Mesenchymal stem cell (in vitro differentiated cells and primary cell): Measurements from ENCODE around the gene CDA.

Experiments used
- DNase-seq: peaks from one replicate; pipeline ENCODE4 v3.0.0-alpha.2; 2013
- H2AFZ ChIP-seq: one replicate; pipeline ENCODE4 v1.6.1; 2013; ENCODE audit warnings: low read depth, mild to moderate bottlenecking, control low read depth, inconsistent platforms, low read length, moderate library complexity
- H2AK5ac ChIP-seq: 2 replicates; pipeline ENCODE4 v1.6.1; 2013; ENCODE audit warnings: low read length, moderate library complexity, mild to moderate bottlenecking, inconsistent platforms; ENCODE audit not compliant: severe bottlenecking
- H2BK120ac ChIP-seq: one replicate; pipeline ENCODE4 v1.6.1; 2013; ENCODE audit warnings: low read depth, mild to moderate bottlenecking, inconsistent platforms, low read length, moderate library complexity
- H2BK12ac ChIP-seq, 2 experiments: one replicate each; pipeline ENCODE4 v1.6.1; 2013; ENCODE audit warnings: inconsistent platforms in 2 of 2, low read length in 2 of 2, mild to moderate bottlenecking in 2 of 2, moderate library complexity in 2 of 2, control low read depth in 1 of 2
- H2BK15ac ChIP-seq: one replicate; pipeline ENCODE4 v1.6.1; 2013; ENCODE audit warnings: mild to moderate bottlenecking, low read depth, inconsistent platforms; ENCODE audit not compliant: poor library complexity, severe bottlenecking
- H2BK5ac ChIP-seq: 2 replicates; pipeline ENCODE4 v1.6.1; 2013; ENCODE audit warnings: low read depth, mild to moderate bottlenecking, low read length, control low read depth, inconsistent platforms; ENCODE audit not compliant: poor library complexity, severe bottlenecking
- H3K14ac ChIP-seq, 2 experiments: one replicate each; pipeline ENCODE4 v1.6.1; 2013; ENCODE audit warnings: inconsistent platforms in 2 of 2, low read length in 2 of 2, control low read depth in 1 of 2, mild to moderate bottlenecking in 1 of 2, moderate library complexity in 1 of 2
- H3K18ac ChIP-seq, 2 experiments: one replicate each; pipeline ENCODE4 v1.6.1; 2013; ENCODE audit warnings: inconsistent platforms in 2 of 2, low read length in 2 of 2, control low read depth in 1 of 2, low read depth in 1 of 2, mild to moderate bottlenecking in 1 of 2
- H3K23ac ChIP-seq, 2 experiments: one replicate each; pipeline ENCODE4 v1.6.1; 2013; ENCODE audit warnings: inconsistent platforms in 2 of 2, low read length in 2 of 2, mild to moderate bottlenecking in 2 of 2, moderate library complexity in 2 of 2, control low read depth in 1 of 2
- H3K27ac ChIP-seq: 2 replicates; pipeline ENCODE4 v1.5.1; 2013; ENCODE audit warnings: mild to moderate bottlenecking, moderate library complexity, low read length, control low read depth, inconsistent platforms; ENCODE audit not compliant: poor library complexity, severe bottlenecking
- H3K27me3 ChIP-seq, 2 experiments: 2 replicates each; pipeline versions ENCODE4 v1.6.1 to v1.7.0; 2013; ENCODE audit warnings: low read length in 2 of 2, mild to moderate bottlenecking in 2 of 2, moderate library complexity in 2 of 2, control low read depth in 1 of 2, inconsistent platforms in 1 of 2; ENCODE audit not compliant: control insufficient read depth in 1 of 2, insufficient read depth in 1 of 2
- H3K36me3 ChIP-seq, 2 experiments: 2 replicates each; pipeline versions ENCODE4 v1.6.1 to v1.7.0; 2013; ENCODE audit warnings: low read length in 2 of 2, control low read depth in 1 of 2, inconsistent platforms in 1 of 2, low read depth in 1 of 2, mild to moderate bottlenecking in 1 of 2; ENCODE audit not compliant: insufficient read depth in 2 of 2, control insufficient read depth in 1 of 2
- H3K4ac ChIP-seq, 2 experiments: one replicate each; pipeline ENCODE4 v1.6.1; 2013; ENCODE audit warnings: inconsistent platforms in 2 of 2, low read length in 2 of 2, mild to moderate bottlenecking in 2 of 2, moderate library complexity in 2 of 2, control low read depth in 1 of 2, low read depth in 1 of 2
- H3K4me1 ChIP-seq: 2 replicates; pipeline ENCODE4 v1.6.1; 2013; ENCODE audit warnings: low read depth, low read length, control low read depth; ENCODE audit not compliant: control insufficient read depth, insufficient read depth
- H3K4me2 ChIP-seq: 2 replicates; pipeline ENCODE4 v1.6.1; 2013; ENCODE audit warnings: low read length, mild to moderate bottlenecking, inconsistent platforms; ENCODE audit not compliant: poor library complexity, severe bottlenecking
- H3K4me3 ChIP-seq, 2 experiments: 2 replicates each; pipeline versions ENCODE4 v1.5.1 to v1.7.0; 2013; ENCODE audit warnings: low read length in 2 of 2, mild to moderate bottlenecking in 2 of 2, control low read depth in 1 of 2, low read depth in 1 of 2; ENCODE audit not compliant: insufficient read depth in 1 of 2
- H3K79me1 ChIP-seq: replicated peaks from 2 replicates; pipeline ENCODE4 v1.6.1; 2013; ENCODE audit warnings: mild to moderate bottlenecking, control low read depth, low read length, inconsistent platforms; ENCODE audit not compliant: poor library complexity, severe bottlenecking
- H3K9ac ChIP-seq: 2 replicates; pipeline ENCODE4 v1.7.0; 2013; ENCODE audit warnings: mild to moderate bottlenecking, low read length, moderate library complexity
- H3K9me3 ChIP-seq: 2 replicates; pipeline ENCODE4 v1.7.0; 2013; ENCODE audit warnings: mild to moderate bottlenecking, low read length; ENCODE audit not compliant: control insufficient read depth
- H4K8ac ChIP-seq: one replicate; pipeline ENCODE4 v1.6.1; 2013; ENCODE audit warnings: inconsistent platforms, mild to moderate bottlenecking, low read length, moderate library complexity
- H4K91ac ChIP-seq: one replicate; pipeline ENCODE4 v1.6.1; 2013; ENCODE audit warnings: mild to moderate bottlenecking, low read length, inconsistent platforms
- WGBS: methylation state at CpG from one replicate; pipeline ENCODE4 v1.1.7; 2013; ENCODE audit warnings: mixed read lengths; 5-methylcytosine and 5-hydroxymethylcytosine counted together

Gene CDA

DNA sequence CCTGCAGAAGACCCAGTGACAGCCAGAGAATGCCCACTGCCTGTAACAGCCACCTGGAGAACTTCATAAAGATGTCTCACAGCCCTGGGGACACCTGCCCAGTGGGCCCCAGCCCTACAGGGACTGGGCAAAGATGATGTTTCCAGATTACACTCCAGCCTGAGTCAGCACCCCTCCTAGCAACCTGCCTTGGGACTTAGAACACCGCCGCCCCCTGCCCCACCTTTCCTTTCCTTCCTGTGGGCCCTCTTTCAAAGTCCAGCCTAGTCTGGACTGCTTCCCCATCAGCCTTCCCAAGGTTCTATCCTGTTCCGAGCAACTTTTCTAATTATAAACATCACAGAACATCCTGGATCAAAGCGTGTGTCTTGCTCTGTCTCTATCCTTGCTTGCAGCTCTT is 29.7 kb downstream of the CDA start:
- H4K91ac ChIP-seq = no peak overlapping the region
- no peak overlapping the region for H2AK5ac ChIP-seq
- no peak for DNase-seq
- H3K36me3 ChIP-seq = no peaks in the 10 kb centered on the region
- no peak overlapping the region for H3K23ac ChIP-seq
- H2AFZ ChIP-seq = no peak overlapping the region
- 78% methylated on average over 4 of the region's 4 CpGs for WGBS
- H3K27ac ChIP-seq = no peak overlapping the region
- no peak overlapping the region for H3K4me2 ChIP-seq
- peaks cover 0 to 4% of the 10 kb centered on the region in 2 experiments for H3K27me3 ChIP-seq
- H4K8ac ChIP-seq = no peak overlapping the region
- peaks cover 4% of the 10 kb centered on the region for H3K4me1 ChIP-seq
- no peak overlapping the region for H3K9ac ChIP-seq
- H3K18ac ChIP-seq = no peak overlapping the region
- no peak overlapping the region for H2BK120ac ChIP-seq
- H2BK5ac ChIP-seq = no peak overlapping the region
- no peak overlapping the region for H2BK12ac ChIP-seq
- no peaks in the 10 kb centered on the region for H3K79me1 ChIP-seq
- H3K4me3 ChIP-seq = no peak overlapping the region
- H2BK15ac ChIP-seq = no peak overlapping the region
- H3K4ac ChIP-seq = no peak overlapping the region
- H3K9me3 ChIP-seq = no peaks in the 10 kb centered on the region
- no peak overlapping the region for H3K14ac ChIP-seq

DNA sequence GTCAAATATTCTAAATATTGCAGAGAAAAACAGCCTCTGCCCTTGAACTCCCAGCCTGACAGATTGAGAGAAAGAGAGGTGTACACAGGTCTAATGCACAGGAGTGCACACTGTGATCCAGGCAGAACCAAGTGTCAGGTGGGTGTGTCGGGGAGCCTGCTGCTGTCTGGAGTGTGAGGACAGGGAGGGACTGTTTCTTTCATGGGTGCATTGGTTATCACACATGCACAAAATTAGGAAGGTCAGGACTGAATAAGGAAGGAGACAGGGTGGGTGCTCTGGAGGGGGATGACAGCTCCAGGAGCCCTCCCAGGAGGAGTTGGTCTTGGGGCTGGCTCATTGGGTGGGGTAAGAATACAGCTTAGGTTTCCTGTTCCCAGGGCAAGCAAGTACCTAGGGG is 31.1 kb downstream of the CDA start:
- WGBS = 89% methylated on average over 1 of the region's 1 CpG
- Histone ChIP-seq H2AFZ (no peak overlapping the region), H3K4me1 (peaks cover 2% of the 10 kb centered on the region), H2BK12ac (no peak overlapping the region), H3K18ac (no peak overlapping the region), H3K23ac (no peak overlapping the region), H3K4me2 (no peak overlapping the region), H3K9ac (no peak overlapping the region), H3K27ac (no peak overlapping the region), H4K91ac (no peak overlapping the region), H2AK5ac (no peak overlapping the region), H4K8ac (no peak overlapping the region), H3K4ac (no peak overlapping the region), H2BK15ac (no peak overlapping the region), H3K14ac (no peak overlapping the region), H3K27me3 (peaks cover 0 to 4% of the 10 kb centered on the region in 2 experiments), H2BK5ac (no peak overlapping the region), H3K79me1 (no peaks in the 10 kb centered on the region), H3K9me3 (no peaks in the 10 kb centered on the region), H2BK120ac (no peak overlapping the region), H3K4me3 (no peak overlapping the region), H3K36me3 (no peaks in the 10 kb centered on the region)
- no peak for DNase-seq

DNA sequence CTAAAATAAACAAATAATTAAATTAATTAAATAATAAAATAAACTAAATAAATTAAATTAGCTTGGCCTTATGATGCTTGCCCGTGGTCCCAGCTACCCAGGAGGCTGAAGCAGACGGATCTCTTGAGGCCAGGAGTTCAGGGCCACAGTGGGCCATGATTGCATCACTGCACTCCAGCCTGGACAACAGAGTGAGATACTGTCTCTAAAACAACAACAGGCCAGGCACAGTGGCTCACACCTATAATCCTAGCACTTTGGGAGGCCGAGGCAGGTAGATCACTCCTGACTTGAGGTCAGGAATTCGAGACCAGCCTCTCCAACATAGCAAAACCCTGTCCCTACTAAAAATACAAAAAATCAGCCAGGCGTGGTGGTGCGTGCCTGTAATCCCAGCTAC is 32.1 kb downstream of the CDA start:
- H4K8ac ChIP-seq = no peak overlapping the region
- H3K27ac ChIP-seq = no peak overlapping the region
- no peak overlapping the region for H4K91ac ChIP-seq
- no peak overlapping the region for H2BK12ac ChIP-seq
- H3K36me3 ChIP-seq = no peaks in the 10 kb centered on the region
- no peak overlapping the region for H3K9ac ChIP-seq
- peaks cover 0 to 4% of the 10 kb centered on the region in 2 experiments for H3K27me3 ChIP-seq
- H2AFZ ChIP-seq = no peak overlapping the region
- no peak overlapping the region for H2BK15ac ChIP-seq
- DNase-seq = no peak
- H3K4me3 ChIP-seq = no peak overlapping the region
- no peak overlapping the region for H3K4ac ChIP-seq
- H3K79me1 ChIP-seq = no peaks in the 10 kb centered on the region
- 85% methylated on average over 6 of the region's 6 CpGs for WGBS
- no peaks in the 10 kb centered on the region for H3K9me3 ChIP-seq
- no peak overlapping the region for H2AK5ac ChIP-seq
- H3K18ac ChIP-seq = no peak overlapping the region
- H2BK5ac ChIP-seq = no peak overlapping the region
- H3K14ac ChIP-seq = no peak overlapping the region
- no peak overlapping the region for H3K4me2 ChIP-seq
- no peak overlapping the region for H2BK120ac ChIP-seq
- H3K23ac ChIP-seq = no peak overlapping the region
- H3K4me1 ChIP-seq = peaks cover 2% of the 10 kb centered on the region

DNA sequence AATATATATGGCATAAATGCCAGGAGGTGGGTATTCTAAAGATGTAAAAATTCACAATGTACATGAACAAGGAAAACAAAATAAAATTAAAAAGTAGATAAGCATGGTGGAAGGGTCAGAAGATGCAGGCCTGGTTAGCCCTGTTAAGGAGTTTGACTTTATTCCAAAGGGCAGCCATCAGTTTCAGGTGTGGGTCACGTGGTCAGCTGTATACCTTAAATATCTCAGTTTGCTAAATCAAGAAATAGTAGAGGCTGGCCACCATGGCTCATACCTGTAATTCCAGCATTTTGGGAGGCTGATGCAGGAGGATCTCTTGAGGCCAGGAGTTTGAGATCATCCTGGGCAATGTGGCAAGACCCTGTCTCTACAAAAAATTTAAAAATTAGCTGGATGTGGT is 35.8 kb downstream of the CDA start:
- Histone ChIP-seq H3K27me3 (no peaks in the 10 kb centered on the region), H3K27ac (no peak overlapping the region), H2BK120ac (no peak overlapping the region), H2AFZ (no peak overlapping the region), H2BK5ac (no peak overlapping the region), H3K36me3 (no peaks in the 10 kb centered on the region), H3K23ac (no peak overlapping the region), H4K91ac (no peak overlapping the region), H2AK5ac (no peak overlapping the region), H3K18ac (no peak overlapping the region), H4K8ac (no peak overlapping the region), H3K4me2 (no peak overlapping the region), H3K4me1 (no peaks in the 10 kb centered on the region), H3K4me3 (no peak overlapping the region), H3K4ac (no peak overlapping the region), H3K9ac (no peak overlapping the region), H3K79me1 (no peaks in the 10 kb centered on the region), H2BK15ac (no peak overlapping the region), H3K9me3 (no peaks in the 10 kb centered on the region), H2BK12ac (no peak overlapping the region), H3K14ac (no peak overlapping the region)
- 60% methylated on average over 1 of the region's 1 CpG for WGBS
- no peak for DNase-seq
